Measurements from ENCODE around the gene MED16. TPM values are rescaled to one million over a fixed set of nuclear protein-coding genes. Genes with fewer than 3 reads are reported as not detected.

Gene MED16
- total and polyA plus RNA-seq, 10 of the 15 experiments (the other 5 are each of a cell fraction or from before 2014, with no cell fraction given): 0.56 to 51.1 (median 13.6) TPM

DNA sequence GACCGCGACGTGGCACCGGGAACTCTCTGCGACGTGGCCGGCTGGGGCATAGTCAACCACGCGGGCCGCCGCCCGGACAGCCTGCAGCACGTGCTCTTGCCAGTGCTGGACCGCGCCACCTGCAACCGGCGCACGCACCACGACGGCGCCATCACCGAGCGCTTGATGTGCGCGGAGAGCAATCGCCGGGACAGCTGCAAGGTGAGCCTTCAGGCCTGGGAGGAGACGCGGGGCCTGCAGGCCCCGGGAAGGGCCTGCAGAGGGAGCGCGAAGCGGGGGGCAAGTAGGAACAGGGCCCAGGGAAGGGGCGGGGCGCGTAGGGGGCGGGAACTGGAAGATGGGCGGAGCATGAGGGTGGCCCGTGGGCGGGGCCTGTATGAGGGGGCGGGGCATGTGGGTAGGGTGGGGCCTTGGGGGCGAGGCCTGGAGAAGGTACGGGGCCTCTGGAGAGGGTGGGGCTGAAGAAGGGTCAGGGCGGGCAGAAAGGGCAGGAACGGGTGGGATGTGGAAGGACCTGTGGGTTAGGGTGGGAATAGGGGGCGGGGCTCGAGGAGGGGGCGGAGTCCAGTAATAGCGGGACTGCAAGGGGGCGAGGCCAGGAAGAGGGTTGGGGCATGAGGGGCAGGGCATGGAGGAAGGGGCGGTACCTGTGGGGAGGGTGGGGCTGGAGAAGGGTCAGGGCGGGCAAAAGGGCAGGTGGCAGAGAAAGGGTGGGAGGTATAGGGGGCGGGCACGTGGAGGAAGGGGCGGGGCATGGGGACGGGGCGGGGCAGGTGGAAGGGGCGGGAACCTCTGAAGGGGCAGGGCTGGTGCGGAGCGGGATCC, 31.0 kb downstream of the MED16 start:
- Histone ChIP-seq H3K9me3 (replicated peaks; ENCODE audit: control insufficient read depth, insufficient read depth, low read length) (no peaks in the 10 kb centered on the region), H3K79me2 (ENCODE audit: control insufficient read depth, insufficient read depth, low read length) (no peaks in the 10 kb centered on the region), H3K27me3 (replicated peaks in 1 of 2; ENCODE audit: control insufficient read depth in 2 of 2, insufficient read depth in 2 of 2, low read length in 1 of 2) (no peaks in the 10 kb centered on the region; a peak in 1 of 4 replicates), H3K9ac (ENCODE audit: control insufficient read depth, insufficient read depth, low read length) (no peak overlapping the region), H3K4me3 (peak overlapping the region; percentile 16; the same call in 1 of the 2 replicates), H3K4me1 (ENCODE audit: control insufficient read depth, insufficient read depth, low read length) (peaks cover 10% of the 10 kb centered on the region), H3K36me3 (ENCODE audit: control insufficient read depth in 2 of 2, insufficient read depth in 2 of 2, low read length in 1 of 2) (no peaks in the 10 kb centered on the region), H3K27ac (ENCODE audit: control insufficient read depth, insufficient read depth) (no peak overlapping the region), H2AFZ (ENCODE audit: control insufficient read depth, low read depth, low read length) (no peak overlapping the region), H3K4me2 (ENCODE audit: control insufficient read depth, insufficient read depth) (0 out of 2 replicates have a peak overlapping the region, but pooled peaks have one; percentile 66), H4K20me1 (ENCODE audit: control insufficient read depth, insufficient read depth) (no peaks in the 10 kb centered on the region)
- no TSS peak for BruUV-seq (replicated peaks)
- peak; percentile 61 for ATAC-seq
- ChIA-PET POLR2A (interaction anchor here (0.9 to 1.3 kb wide), 2 partner anchors 58 to 88 kb away, joined by 3 to 4 read pairs; no protein-coding TSS in a partner anchor), SMC1A (ENCODE audit: uncharacterized antibody, unreplicated experiment) (interaction anchor here (2.1 kb wide), 3 partner anchors 45 to 122 kb away, joined by 12 to 15 read pairs (median 12); partner anchors contain the start of gene WDR18), CTCF (interaction anchor here (1.9 to 2.8 kb wide), 9 partner anchors 31 to 123 kb away, joined by 5 to 50 read pairs (median 24); partner anchors contain the start of genes KISS1R, MED16, RNU6-9 and WDR18), RAD21 (ENCODE audit: unreplicated experiment) (interaction anchor here (2.5 to 4.5 kb wide), 3 partner anchors 46 to 62 kb away, joined by 22 to 46 read pairs (median 30); no protein-coding TSS in a partner anchor)
- intact Hi-C loops (cut with micrococcal nuclease; ENCODE audit: unreplicated experiment) (loop anchor here (2.0 to 5.0 kb wide), 3 partner anchors 91 to 135 kb away; partner anchors contain the start of gene WDR18), in situ Hi-C loops (cut with MboI) (no loop called here)
- no peak for DNase-seq (ENCODE audit: low read depth, low spot score)
- FAIRE-seq: no peak
- WGBS (ENCODE audit: insufficient coverage, insufficient replicate concordance, low lambda C conversion rate, missing lambda C conversion rate): 89% methylated on average over 15 of the region's 60 CpGs
- no peak for TF ChIP-seq SIX5 (IDR thresholded peaks at IDR 0.05; ENCODE audit: low read depth, low read length, severe bottlenecking)
- TF ChIP-seq ETV6 (conservative IDR thresholded peaks at IDR 0.05 in 1 of 2, IDR thresholded peaks at IDR 0.05 in 1 of 2; ENCODE audit: borderline replicate concordance in 1 of 2, low read depth in 1 of 2): no peak
- peak in 1 of 2 experiments; percentile 62; a peak in 1 of 4 replicates for TF ChIP-seq BHLHE40 (IDR thresholded peaks at IDR 0.05; ENCODE audit: borderline replicate concordance in 1 of 2, low read depth in 2 of 2, low read length in 1 of 2)
- TF ChIP-seq MLLT1 (IDR thresholded peaks at IDR 0.05): no peak
- TF ChIP-seq, protein P1, sequence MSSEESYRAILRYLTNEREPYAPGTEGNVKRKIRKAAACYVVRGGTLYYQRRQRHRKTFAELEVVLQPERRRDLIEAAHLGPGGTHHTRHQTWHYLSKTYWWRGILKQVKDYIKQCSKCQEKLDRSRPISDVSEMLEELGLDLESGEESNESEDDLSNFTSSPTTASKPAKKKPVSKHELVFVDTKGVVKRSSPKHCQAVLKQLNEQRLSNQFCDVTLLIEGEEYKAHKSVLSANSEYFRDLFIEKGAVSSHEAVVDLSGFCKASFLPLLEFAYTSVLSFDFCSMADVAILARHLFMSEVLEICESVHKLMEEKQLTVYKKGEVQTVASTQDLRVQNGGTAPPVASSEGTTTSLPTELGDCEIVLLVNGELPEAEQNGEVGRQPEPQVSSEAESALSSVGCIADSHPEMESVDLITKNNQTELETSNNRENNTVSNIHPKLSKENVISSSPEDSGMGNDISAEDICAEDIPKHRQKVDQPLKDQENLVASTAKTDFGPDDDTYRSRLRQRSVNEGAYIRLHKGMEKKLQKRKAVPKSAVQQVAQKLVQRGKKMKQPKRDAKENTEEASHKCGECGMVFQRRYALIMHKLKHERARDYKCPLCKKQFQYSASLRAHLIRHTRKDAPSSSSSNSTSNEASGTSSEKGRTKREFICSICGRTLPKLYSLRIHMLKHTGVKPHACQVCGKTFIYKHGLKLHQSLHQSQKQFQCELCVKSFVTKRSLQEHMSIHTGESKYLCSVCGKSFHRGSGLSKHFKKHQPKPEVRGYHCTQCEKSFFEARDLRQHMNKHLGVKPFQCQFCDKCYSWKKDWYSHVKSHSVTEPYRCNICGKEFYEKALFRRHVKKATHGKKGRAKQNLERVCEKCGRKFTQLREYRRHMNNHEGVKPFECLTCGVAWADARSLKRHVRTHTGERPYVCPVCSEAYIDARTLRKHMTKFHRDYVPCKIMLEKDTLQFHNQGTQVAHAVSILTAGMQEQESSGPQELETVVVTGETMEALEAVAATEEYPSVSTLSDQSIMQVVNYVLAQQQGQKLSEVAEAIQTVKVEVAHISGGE (CRISPR knock-in tag; IDR thresholded peaks at IDR 0.05): no peak
- TF ChIP-seq SMC3 (IDR thresholded peaks at IDR 0.05; ENCODE audit: borderline replicate concordance, low read length): peak; percentile 19; the same call in 1 of the 2 replicates
- 0 out of 3 replicates have a peak, but pooled peaks of 1 of the 2 experiments have one; percentile 0 for TF ChIP-seq EGR1 (IDR thresholded peaks at IDR 0.05; ENCODE audit: borderline replicate concordance in 1 of 2, low read depth in 2 of 2, low read length in 2 of 2)
- 0 out of 2 replicates have a peak, but pooled peaks have one; percentile 16 for TF ChIP-seq ZBTB33 (IDR thresholded peaks at IDR 0.05)
- TF ChIP-seq CTCF (IDR thresholded peaks at IDR 0.05 in 2 of 3, conservative IDR thresholded peaks at IDR 0.05 in 1 of 3; ENCODE audit: control insufficient read depth in 2 of 3, extremely low read depth in 1 of 3, insufficient read depth in 1 of 3, low read depth in 3 of 3, low read length in 3 of 3): peak in 2 of 3 experiments; percentile 29 to 63; a peak in 4 of 6 replicates
- no peak for TF ChIP-seq TCF7 (IDR thresholded peaks at IDR 0.05; ENCODE audit: borderline replicate concordance)
